ENCODE data around the gene CBARP.
A peak's percentile ranks its signal among the peaks of the same experiment; 100 is the strongest.

CBARP gene

GRCh38 chr19:1280636-1281568, 43.1 kb upstream of the CBARP start:
- Histone ChIP-seq H3K9me3 (replicated peaks; ENCODE audit: low read length) (no peaks in the 10 kb centered on the region), H3K4me2 (ENCODE audit: low read length) (no peak overlapping the region), H3K4me1 (ENCODE audit: control insufficient read depth, insufficient read depth, low read length) (peaks cover 10% of the 10 kb centered on the region), H3K36me3 (ENCODE audit: insufficient read depth, low read length) (peaks cover 22% of the 10 kb centered on the region), H3K9ac (ENCODE audit: low read depth, low read length) (no peak overlapping the region), H3K27me3 (ENCODE audit: control insufficient read depth, insufficient read depth, low read length) (peaks cover 29% of the 10 kb centered on the region), H3K4me3 (ENCODE audit: low read length) (no peak overlapping the region)

- no peak overlapping the region for H3K9ac ChIP-seq (ENCODE audit: low read depth, low read length)
- H3K4me1 ChIP-seq (ENCODE audit: control insufficient read depth, insufficient read depth, low read length) = peaks cover 15% of the 10 kb centered on the region
- H3K9me3 ChIP-seq (replicated peaks; ENCODE audit: low read length) = no peaks in the 10 kb centered on the region
- peaks cover 25% of the 10 kb centered on the region for H3K36me3 ChIP-seq (ENCODE audit: insufficient read depth, low read length)
- no peak overlapping the region for H3K4me2 ChIP-seq (ENCODE audit: low read length)
- peaks cover 22% of the 10 kb centered on the region for H3K27me3 ChIP-seq (ENCODE audit: control insufficient read depth, insufficient read depth, low read length)
- H3K4me3 ChIP-seq (ENCODE audit: low read length) = no peak overlapping the region
Measured at GRCh38 chr19:1279782-1280341, 42.1 kb upstream of the CBARP start.

- peaks cover 33% of the 10 kb centered on the region for H3K36me3 ChIP-seq (ENCODE audit: insufficient read depth, low read length)
- no peak overlapping the region for H3K4me2 ChIP-seq (ENCODE audit: low read length)
- H3K4me1 ChIP-seq (ENCODE audit: control insufficient read depth, insufficient read depth, low read length) = peaks cover 23% of the 10 kb centered on the region
- H3K4me3 ChIP-seq (ENCODE audit: low read length) = no peak overlapping the region
- H3K27me3 ChIP-seq (ENCODE audit: control insufficient read depth, insufficient read depth, low read length) = peaks cover 13% of the 10 kb centered on the region
- H3K9me3 ChIP-seq (replicated peaks; ENCODE audit: low read length) = no peaks in the 10 kb centered on the region
- no peak overlapping the region for H3K9ac ChIP-seq (ENCODE audit: low read depth, low read length)
Measured at GRCh38 chr19:1278713-1279660, 41.2 kb upstream of the CBARP start.

- no peak overlapping the region for H3K4me2 ChIP-seq (ENCODE audit: low read length)
- H3K9me3 ChIP-seq (replicated peaks; ENCODE audit: low read length) = no peaks in the 10 kb centered on the region
- peaks cover 4% of the 10 kb centered on the region for H3K27me3 ChIP-seq (ENCODE audit: control insufficient read depth, insufficient read depth, low read length)
- peaks cover 30% of the 10 kb centered on the region for H3K4me1 ChIP-seq (ENCODE audit: control insufficient read depth, insufficient read depth, low read length)
- H3K4me3 ChIP-seq (ENCODE audit: low read length) = no peak overlapping the region
- H3K9ac ChIP-seq (ENCODE audit: low read depth, low read length) = no peak overlapping the region
- peaks cover 42% of the 10 kb centered on the region for H3K36me3 ChIP-seq (ENCODE audit: insufficient read depth, low read length)
Measured at GRCh38 chr19:1278074-1278473, 40.3 kb upstream of the CBARP start.

- Histone ChIP-seq H3K9me3 (replicated peaks; ENCODE audit: low read length) (no peaks in the 10 kb centered on the region), H3K4me1 (ENCODE audit: control insufficient read depth, insufficient read depth, low read length) (peaks cover 39% of the 10 kb centered on the region), H3K27me3 (ENCODE audit: control insufficient read depth, insufficient read depth, low read length) (no peaks in the 10 kb centered on the region), H3K4me2 (ENCODE audit: low read length) (peak overlapping the region; percentile 96), H3K9ac (ENCODE audit: low read depth, low read length) (no peak overlapping the region), H3K4me3 (ENCODE audit: low read length) (no peak overlapping the region), H3K36me3 (ENCODE audit: insufficient read depth, low read length) (peaks cover 53% of the 10 kb centered on the region)
Measured at GRCh38 chr19:1277061-1277460, 39.3 kb upstream of the CBARP start.

- H3K9ac ChIP-seq (ENCODE audit: low read depth, low read length) = peak overlapping the region; percentile 92
- H3K4me2 ChIP-seq (ENCODE audit: low read length) = peak overlapping the region; percentile 96
- no peaks in the 10 kb centered on the region for H3K27me3 ChIP-seq (ENCODE audit: control insufficient read depth, insufficient read depth, low read length)
- H3K36me3 ChIP-seq (ENCODE audit: insufficient read depth, low read length) = peaks cover 57% of the 10 kb centered on the region
- H3K4me1 ChIP-seq (ENCODE audit: control insufficient read depth, insufficient read depth, low read length) = peaks cover 43% of the 10 kb centered on the region
- H3K9me3 ChIP-seq (replicated peaks; ENCODE audit: low read length) = no peaks in the 10 kb centered on the region
- peak overlapping the region; percentile 76 for H3K4me3 ChIP-seq (ENCODE audit: low read length)
Measured at GRCh38 chr19:1276628-1277022, 38.8 kb upstream of the CBARP start.

- Histone ChIP-seq H3K4me3 (ENCODE audit: low read length) (peak overlapping the region; percentile 76), H3K9ac (ENCODE audit: low read depth, low read length) (peak overlapping the region; percentile 92), H3K4me1 (ENCODE audit: control insufficient read depth, insufficient read depth, low read length) (peaks cover 49% of the 10 kb centered on the region), H3K4me2 (ENCODE audit: low read length) (peak overlapping the region; percentile 96), H3K36me3 (ENCODE audit: insufficient read depth, low read length) (peaks cover 62% of the 10 kb centered on the region), H3K9me3 (replicated peaks; ENCODE audit: low read length) (no peaks in the 10 kb centered on the region), H3K27me3 (ENCODE audit: control insufficient read depth, insufficient read depth, low read length) (no peaks in the 10 kb centered on the region)
Measured at GRCh38 chr19:1275976-1276627, 38.3 kb upstream of the CBARP start.

GRCh38 chr19:1275260-1275975, 37.6 kb upstream of the CBARP start, which contains the start of gene FAM174C:
Gene FAM174C, plus strand, starts transcription at chr19:1275530. Its CDS starts 20 bp downstream, at chr19:1275550.
- Histone ChIP-seq H3K4me1 (ENCODE audit: control insufficient read depth, insufficient read depth, low read length) (peaks cover 56% of the 10 kb centered on the region), H3K36me3 (ENCODE audit: insufficient read depth, low read length) (peaks cover 66% of the 10 kb centered on the region), H3K9me3 (replicated peaks; ENCODE audit: low read length) (no peaks in the 10 kb centered on the region), H3K4me3 (ENCODE audit: low read length) (peak within 1 kb of the TSS; percentile 76), H3K4me2 (ENCODE audit: low read length) (peak within 1 kb of the TSS; percentile 96), H3K27me3 (ENCODE audit: control insufficient read depth, insufficient read depth, low read length) (no peaks in the 10 kb centered on the region), H3K9ac (ENCODE audit: low read depth, low read length) (peak within 1 kb of the TSS; percentile 92)

GRCh38 chr19:1274852-1275259, 37.1 kb upstream of the CBARP start:
- Histone ChIP-seq H3K9ac (ENCODE audit: low read depth, low read length) (peak overlapping the region; percentile 92), H3K4me2 (ENCODE audit: low read length) (peak overlapping the region; percentile 96), H3K4me3 (ENCODE audit: low read length) (peak overlapping the region; percentile 76), H3K9me3 (replicated peaks; ENCODE audit: low read length) (no peaks in the 10 kb centered on the region), H3K27me3 (ENCODE audit: control insufficient read depth, insufficient read depth, low read length) (no peaks in the 10 kb centered on the region), H3K36me3 (ENCODE audit: insufficient read depth, low read length) (peaks cover 62% of the 10 kb centered on the region), H3K4me1 (ENCODE audit: control insufficient read depth, insufficient read depth, low read length) (peaks cover 61% of the 10 kb centered on the region)

- peaks cover 58% of the 10 kb centered on the region for H3K36me3 ChIP-seq (ENCODE audit: insufficient read depth, low read length)
- H3K9ac ChIP-seq (ENCODE audit: low read depth, low read length) = peak overlapping the region; percentile 92
- H3K27me3 ChIP-seq (ENCODE audit: control insufficient read depth, insufficient read depth, low read length) = no peaks in the 10 kb centered on the region
- H3K4me1 ChIP-seq (ENCODE audit: control insufficient read depth, insufficient read depth, low read length) = peaks cover 63% of the 10 kb centered on the region
- H3K9me3 ChIP-seq (replicated peaks; ENCODE audit: low read length) = no peaks in the 10 kb centered on the region
- H3K4me3 ChIP-seq (ENCODE audit: low read length) = peak overlapping the region; percentile 76
- peak overlapping the region; percentile 96 for H3K4me2 ChIP-seq (ENCODE audit: low read length)
Measured at GRCh38 chr19:1274081-1274851, 36.5 kb upstream of the CBARP start.
